NB4 (cell line): ENCODE measurements around the gene DTL.
"Not testable (repeated sequence)": the region's sequence is repeated elsewhere in the genome, so short reads cannot be mapped to it uniquely, and the experiment has no call there.

Source experiments
- MYC ChIP-seq: IDR thresholded peaks from 2 replicates; pipeline ENCODE4 v1.6.1; 2011; ENCODE audit warnings: low read depth, low read length
- POLR2A ChIP-seq: IDR thresholded peaks from 2 replicates; pipeline ENCODE4 v1.6.1; 2011; ENCODE audit warnings: mild to moderate bottlenecking; ENCODE audit not compliant: insufficient read length; ENCODE audit errors: extremely low read depth
- TF ChIP-seq, protein P1 (sequence below): IDR thresholded peaks from one replicate; pipeline ENCODE4 v1.5.1; 2012; ENCODE audit warnings: low read depth, low read length

DNA sequence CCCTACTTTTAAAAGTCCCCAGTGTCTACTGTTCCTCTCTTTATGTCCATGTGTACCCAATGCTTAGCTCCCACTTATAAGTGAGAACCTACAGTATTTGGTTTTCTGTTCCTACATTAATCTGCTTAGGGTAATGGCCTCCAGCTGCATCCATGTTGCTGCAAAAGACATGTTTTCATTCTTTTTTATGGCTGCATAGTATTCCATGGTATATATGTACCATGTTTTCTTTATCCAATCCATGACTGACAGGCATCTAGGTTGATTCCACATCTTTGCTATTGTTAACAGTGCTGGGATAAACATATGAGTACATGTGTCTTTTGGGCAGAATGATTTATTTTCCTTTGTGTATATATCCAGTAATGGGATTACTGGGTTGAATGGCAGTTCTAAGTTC is 12.6 kb upstream of the DTL start:
- not testable (repeated sequence) for TF ChIP-seq POLR2A, MYC
- TF ChIP-seq, protein P1, sequence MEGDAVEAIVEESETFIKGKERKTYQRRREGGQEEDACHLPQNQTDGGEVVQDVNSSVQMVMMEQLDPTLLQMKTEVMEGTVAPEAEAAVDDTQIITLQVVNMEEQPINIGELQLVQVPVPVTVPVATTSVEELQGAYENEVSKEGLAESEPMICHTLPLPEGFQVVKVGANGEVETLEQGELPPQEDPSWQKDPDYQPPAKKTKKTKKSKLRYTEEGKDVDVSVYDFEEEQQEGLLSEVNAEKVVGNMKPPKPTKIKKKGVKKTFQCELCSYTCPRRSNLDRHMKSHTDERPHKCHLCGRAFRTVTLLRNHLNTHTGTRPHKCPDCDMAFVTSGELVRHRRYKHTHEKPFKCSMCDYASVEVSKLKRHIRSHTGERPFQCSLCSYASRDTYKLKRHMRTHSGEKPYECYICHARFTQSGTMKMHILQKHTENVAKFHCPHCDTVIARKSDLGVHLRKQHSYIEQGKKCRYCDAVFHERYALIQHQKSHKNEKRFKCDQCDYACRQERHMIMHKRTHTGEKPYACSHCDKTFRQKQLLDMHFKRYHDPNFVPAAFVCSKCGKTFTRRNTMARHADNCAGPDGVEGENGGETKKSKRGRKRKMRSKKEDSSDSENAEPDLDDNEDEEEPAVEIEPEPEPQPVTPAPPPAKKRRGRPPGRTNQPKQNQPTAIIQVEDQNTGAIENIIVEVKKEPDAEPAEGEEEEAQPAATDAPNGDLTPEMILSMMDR: not testable (repeated sequence)
